Measurements from ENCODE around the gene SSC5D.
A peak's percentile ranks its signal among the peaks of the same experiment; 100 is the strongest.

SSC5D gene

DNA sequence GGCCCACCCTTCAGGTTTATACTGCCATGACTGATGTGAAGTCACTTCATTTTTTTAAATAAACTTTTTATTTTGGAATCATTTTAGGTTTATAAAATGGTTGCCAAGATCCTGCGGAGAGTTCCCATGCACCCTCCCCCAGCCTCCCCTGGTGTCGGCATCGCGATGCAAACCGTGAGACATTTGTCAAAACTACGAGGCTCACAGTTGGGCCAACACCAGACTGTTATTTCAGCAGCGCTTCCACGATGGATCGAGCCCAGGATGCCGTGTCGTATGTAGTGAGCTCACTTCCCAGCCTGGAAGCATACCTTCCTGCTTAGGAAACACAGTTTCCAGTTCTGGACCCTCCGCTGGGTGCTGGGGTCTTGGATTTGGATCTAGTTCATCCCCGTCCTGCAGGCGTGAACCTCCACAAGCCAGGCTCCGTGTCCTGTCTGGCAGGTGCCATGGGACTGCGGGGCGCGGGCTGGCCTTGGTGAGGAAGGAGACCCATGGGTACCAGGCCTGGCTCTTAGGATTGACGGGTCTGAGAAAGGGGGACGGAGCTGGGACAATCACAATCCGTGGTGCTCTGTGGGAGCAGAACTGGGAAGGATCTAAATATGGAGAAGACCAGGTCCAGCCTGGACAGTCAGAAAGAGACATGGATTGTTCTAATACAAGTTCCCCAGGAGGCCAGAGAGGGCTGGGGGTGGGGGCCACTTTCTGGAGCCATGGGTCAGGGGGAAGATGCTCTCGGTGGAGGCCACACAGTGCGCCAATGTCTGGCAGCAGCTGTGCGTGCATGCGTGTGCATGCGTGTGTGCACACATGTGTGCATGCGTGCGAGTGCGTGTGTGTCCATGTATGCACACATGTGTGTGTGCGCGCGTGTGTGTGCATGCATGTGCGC, 51.1 kb downstream of the SSC5D start:
- DNase-seq = no peak

- no peak for DNase-seq
These were observed 52.4 kb downstream of the SSC5D start for GRCh38 chr19:55540619-55541018.

DNA sequence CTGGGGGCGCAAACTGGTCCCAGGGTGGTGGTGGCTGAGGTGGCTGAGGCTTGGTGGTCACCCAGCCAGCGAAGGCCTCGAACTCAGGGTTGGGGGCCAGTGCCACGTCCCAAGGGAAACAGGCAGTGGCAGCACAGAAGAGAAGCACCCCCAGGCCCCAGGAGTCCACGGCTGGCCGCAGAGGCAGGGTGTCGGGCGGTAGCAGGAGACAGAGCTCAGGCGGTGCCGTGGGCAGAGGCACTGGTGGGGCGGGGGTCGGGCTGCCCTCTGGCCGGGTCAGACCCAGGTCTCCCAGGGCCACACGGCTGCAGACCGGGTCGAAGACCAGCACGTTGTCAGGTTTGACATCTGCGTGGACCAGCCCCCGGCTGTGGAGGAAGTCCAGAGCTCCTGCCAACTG, 52.9 kb downstream of the SSC5D start:
- DNase-seq = no peak

DNA sequence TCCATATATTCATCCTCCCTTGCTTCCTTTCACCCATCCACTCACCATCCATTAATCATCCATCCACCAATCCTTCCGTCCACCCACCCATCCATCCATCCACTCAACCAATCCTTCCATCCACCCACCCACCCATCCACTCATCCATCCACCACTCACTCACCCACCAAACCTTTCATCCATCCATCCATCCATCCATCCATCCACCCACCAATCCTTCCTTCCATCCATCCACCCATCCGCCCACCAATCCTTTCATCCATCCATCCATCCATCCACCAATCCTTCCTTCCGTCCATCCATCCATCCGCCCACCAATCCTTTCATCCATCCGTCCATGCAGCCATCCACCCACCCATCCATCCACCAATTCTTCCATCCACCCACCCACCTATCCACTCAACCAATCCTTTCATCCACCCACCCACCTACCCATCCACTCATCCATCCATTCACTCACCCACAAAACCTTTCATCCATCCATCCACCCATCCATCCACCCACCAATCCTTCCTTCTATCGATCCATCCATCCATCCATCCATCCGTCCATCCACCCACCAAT, 54.1 kb downstream of the SSC5D start:
- DNase-seq = no peak

DNA sequence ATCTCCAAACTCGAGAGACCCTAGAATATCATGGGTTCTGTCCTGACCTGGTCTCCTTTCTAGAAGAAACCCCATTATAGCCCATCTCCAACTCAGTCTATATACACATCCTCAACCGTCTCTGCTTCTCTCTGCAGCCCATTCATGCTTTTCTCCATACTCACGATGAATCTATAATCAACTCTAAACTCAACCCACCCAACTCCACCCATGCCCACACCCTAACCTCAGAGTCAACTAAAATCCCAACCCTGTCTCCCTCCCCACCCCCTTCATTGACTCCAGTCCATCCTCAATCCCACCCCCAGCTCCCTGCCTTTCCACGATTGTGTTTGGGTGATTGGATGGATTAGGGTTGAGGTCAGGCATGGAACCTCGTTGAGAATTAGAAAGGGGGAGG, 55.3 kb downstream of the SSC5D start:
- DNase-seq = no peak

- DNase-seq = no peak
These were observed 55.8 kb downstream of the SSC5D start for GRCh38 chr19:55544014-55544413.

DNA sequence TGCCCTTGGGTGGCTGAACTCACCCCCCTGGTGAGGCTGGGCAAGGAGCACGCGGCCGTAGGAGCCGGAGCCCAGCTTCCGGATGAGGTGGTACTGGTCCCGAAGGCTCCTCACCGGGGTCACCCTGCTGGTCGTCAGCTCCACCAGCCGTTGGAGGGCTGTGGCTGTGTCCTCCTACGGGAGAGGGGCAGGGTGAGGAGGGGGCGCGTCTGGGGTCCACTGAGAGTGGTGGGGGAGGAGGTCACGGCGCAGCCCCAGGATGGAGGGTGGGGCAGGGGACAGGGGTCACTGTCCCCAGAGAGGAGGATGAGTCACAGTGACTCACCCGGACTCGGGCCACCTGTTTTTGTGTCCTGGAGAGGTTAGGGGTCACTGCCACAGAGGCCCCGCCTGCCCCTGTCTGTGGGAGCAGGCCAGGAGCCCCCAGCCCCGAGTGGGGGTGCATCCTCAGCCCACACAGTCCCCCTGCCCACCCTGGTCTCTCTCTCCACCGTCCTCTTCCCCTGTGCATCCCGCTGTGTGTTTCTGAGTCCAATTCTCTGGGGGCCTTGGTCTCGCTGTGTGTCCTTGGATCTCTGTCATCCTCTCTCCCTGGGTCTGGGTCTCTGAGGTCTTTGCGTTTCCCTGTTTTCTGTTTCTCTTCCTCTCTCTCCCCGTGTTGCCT, 56.7 kb downstream of the SSC5D start:
- DNase-seq = no peak

GRCh38 chr19:55545443-55545842, 57.2 kb downstream of the SSC5D start, which contains the start of gene SBK3:
Gene SBK3, minus strand, starts transcription at chr19:55545543. Its CDS starts 0 bp downstream, at chr19:55545543.
- DNase-seq = no peak

GRCh38 chr19:55546011-55546410, 57.8 kb downstream of the SSC5D start:
- DNase-seq = no peak

DNA sequence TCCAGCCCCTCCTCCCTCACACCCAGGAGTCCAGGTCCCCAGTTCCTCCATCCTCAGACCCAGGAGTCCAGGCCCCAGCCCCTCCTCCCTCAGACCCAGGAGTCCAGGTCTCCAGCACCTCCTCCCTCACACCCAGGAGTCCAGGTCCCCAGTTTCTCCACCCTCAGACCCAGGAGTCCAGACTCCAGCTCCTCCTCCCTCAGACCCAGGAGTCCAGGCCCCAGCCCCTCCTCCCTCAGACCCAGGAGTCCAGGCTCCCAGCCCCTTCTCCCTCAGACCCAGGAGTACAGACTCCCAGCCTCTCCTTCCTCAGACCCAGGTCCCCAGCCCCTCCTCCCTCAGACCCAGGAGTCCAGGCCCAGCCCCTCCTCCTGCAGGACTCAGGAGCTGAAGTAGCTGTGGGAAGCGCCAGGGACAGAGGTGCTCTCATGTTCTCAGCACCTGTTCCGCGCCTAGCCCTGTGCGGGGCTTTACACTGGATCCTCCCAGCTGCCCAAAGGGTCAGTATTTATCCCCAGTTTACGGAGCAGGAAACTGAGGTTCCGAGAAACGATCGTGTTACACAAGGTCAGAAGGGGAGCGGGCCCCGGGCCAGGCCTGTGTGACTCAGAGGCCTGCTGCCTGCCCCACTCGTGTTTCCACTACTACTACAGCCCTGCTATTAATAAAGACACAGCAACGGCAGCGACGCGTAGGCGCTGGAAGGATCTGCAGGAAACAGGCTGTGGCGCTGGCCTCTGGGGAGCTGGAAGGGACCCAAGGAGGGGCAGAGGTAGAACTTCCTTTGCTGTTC, 58.8 kb downstream of the SSC5D start:
- DNase-seq = no peak

GRCh38 chr19:55549500-55550320, 61.5 kb downstream of the SSC5D start:
- peak; percentile 87 for DNase-seq

- peak; percentile 22 for DNase-seq
These were observed 62.0 kb downstream of the SSC5D start for GRCh38 chr19:55550321-55550650.

DNA sequence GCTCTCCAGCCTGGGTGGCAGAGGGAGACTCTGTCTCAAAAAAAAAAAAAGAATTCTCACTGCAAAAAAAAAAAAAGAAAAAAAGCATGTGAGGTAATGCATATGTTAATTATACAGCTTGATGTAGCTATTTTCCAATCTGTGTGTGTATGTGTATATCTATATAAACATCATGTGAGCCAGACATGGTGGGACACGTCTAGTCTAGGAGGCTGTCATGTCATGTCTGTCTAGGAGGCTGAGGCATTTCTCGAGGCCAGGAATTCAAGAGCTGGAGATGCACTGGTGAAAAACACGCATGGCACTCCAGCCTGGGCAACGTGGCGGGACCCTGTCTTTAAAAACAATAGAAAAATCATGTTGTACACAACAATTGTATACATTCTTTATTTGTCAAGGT, 64.0 kb downstream of the SSC5D start:
- no peak for DNase-seq

DNA sequence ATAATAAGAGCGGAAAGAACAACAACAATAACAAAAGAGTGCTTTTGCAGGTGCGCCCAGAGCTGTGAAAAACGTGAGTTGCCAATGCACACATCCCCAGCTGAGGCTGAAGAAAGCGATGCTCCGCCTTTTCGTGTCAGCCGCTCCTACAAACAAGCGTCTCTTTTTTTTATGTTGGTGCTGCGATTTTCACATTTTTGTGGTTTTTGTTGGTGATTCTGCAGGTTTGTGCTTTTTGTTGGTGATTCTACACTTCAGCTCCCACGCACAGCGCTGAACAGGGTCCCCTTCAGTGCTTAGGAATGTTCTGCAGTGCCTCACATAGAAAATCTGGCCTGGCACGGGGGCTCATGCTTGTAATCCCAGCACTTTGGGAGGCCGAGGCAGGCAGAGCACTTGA, 64.4 kb downstream of the SSC5D start:
- DNase-seq = peak; percentile 58

- DNase-seq = no peak
These were observed 65.3 kb downstream of the SSC5D start for GRCh38 chr19:55553217-55554182.

DNA sequence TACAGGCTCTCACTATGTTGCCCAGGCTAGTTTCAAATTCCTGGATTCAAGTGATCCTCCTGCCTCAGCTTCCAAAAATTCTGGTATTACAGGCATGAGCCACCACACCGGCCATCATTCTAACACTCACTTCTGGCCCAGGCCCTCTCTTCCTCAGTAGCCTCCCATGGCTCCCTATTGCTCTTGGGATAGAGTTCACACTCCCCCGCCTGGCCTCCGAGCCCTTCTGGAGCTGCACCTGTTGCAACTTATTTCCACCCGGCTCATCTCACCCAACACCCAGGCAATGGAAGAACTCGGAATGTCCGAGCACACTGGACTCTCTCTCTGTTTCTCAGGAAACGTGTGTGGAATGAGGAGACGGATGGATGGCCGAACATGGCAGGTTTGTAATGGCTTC, 66.1 kb downstream of the SSC5D start:
- no peak for DNase-seq

- no peak for DNase-seq
These were observed 66.5 kb downstream of the SSC5D start for GRCh38 chr19:55554741-55555152.

GRCh38 chr19:55559684-55560083, 71.4 kb downstream of the SSC5D start:
- DNase-seq = no peak

DNA sequence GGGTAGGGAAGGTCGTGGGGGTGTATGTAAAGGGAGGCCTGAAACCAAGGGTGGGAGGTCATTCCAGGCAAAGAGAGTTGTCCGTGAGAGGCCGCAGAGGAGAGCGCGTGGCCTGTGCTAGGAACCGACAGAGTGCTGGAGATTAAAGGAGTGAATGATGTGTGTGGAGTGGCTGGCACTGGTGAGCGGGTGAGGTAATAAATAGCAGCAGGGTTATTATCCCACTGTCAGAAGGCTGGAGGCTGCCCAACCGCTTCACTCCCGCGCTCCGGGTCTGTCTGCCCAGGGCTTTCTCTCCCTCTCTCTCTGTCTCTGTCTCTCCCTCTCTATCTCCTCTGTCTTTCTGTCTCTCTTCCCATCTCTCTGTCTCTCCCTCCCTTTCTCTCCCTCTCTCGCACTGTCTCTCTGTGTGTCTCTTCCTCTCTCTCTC, 75.0 kb downstream of the SSC5D start:
- peak; percentile 80 for DNase-seq

DNA sequence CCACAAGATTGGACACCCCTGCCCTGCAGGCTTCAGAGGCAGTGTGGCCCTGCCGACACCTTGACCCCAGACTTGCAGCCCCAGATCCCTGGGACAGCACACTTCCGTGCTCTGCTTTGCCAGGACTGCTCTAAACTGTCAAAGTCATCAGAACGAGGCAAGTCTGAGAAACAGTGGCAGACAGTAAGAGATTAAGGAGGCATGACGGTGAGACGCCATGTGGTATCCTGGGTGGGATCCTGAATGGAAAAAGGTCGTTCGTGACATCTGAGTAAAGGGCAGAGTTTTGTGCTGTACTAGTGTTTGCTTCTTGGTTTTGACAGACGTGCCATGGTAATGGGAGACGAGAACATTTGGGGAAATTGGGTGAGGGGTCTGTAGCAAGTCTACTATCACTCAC, 78.6 kb downstream of the SSC5D start:
- no peak for DNase-seq

- no peak for DNase-seq
These were observed 79.6 kb downstream of the SSC5D start for GRCh38 chr19:55567708-55568328.
